OCI-LY3 (cell line): ENCODE results near the gene PTGIS.

Experiments used
- EZH2phosphoT487 ChIP-seq: fragments of 200-600 bp; shearing (Covaris generic); IDR thresholded peaks from 2 replicates; pipeline ENCODE4 v1.6.1; 2018; ENCODE audit warnings: antibody characterized with exemption, mixed run types, low read depth
- TF ChIP-seq, protein P1 (sequence below): fragments of 200-600, 300-600 bp; sonication (generic); IDR thresholded peaks from 2 replicates; pipeline ENCODE4 v1.5.1; 2014; ENCODE audit warnings: antibody characterized with exemption, low read length, low read depth

DNA sequence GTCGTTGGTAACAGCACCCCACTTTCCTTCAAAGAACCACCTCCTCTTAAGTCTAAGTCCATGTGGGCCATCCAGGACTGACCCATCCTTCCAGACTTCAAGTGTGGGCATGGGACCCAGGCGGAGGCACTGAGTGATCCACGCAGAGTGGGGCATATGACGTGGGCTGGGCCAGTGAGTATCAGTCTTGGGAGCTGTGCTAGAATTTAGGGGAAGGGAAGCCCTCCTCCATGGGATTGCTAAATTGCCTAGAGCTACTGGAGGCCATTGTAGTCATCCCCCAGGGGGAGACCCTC is 50.2 kb downstream of the PTGIS start:
- TF ChIP-seq, protein P1, sequence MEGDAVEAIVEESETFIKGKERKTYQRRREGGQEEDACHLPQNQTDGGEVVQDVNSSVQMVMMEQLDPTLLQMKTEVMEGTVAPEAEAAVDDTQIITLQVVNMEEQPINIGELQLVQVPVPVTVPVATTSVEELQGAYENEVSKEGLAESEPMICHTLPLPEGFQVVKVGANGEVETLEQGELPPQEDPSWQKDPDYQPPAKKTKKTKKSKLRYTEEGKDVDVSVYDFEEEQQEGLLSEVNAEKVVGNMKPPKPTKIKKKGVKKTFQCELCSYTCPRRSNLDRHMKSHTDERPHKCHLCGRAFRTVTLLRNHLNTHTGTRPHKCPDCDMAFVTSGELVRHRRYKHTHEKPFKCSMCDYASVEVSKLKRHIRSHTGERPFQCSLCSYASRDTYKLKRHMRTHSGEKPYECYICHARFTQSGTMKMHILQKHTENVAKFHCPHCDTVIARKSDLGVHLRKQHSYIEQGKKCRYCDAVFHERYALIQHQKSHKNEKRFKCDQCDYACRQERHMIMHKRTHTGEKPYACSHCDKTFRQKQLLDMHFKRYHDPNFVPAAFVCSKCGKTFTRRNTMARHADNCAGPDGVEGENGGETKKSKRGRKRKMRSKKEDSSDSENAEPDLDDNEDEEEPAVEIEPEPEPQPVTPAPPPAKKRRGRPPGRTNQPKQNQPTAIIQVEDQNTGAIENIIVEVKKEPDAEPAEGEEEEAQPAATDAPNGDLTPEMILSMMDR = no peak
- TF ChIP-seq EZH2phosphoT487 = no peak
